Esophagus (tissue), 2 donors: ENCODE data around the gene CD33. TPM values are rescaled to one million over a fixed set of nuclear protein-coding genes. Genes with fewer than 3 reads are reported as not detected.

Source experiments
- H3K27ac ChIP-seq, 2 donors: one replicate each; pipeline ENCODE4 v1.5.1; 2013; ENCODE audit warnings: low read depth in 2 of 2, mild to moderate bottlenecking in 2 of 2, inconsistent platforms in 1 of 2, low read length in 1 of 2, moderate library complexity in 1 of 2
- H3K27me3 ChIP-seq, 2 donors: one replicate each; pipeline ENCODE4 v1.6.1; 2013; ENCODE audit warnings: low read length in 2 of 2, control low read depth in 1 of 2, mild to moderate bottlenecking in 1 of 2; ENCODE audit not compliant: insufficient read depth in 2 of 2, control insufficient read depth in 1 of 2
- H3K36me3 ChIP-seq, 2 donors: one replicate each; pipeline ENCODE4 v1.6.1; 2013; ENCODE audit warnings: low read length in 1 of 2; ENCODE audit not compliant: control insufficient read depth in 2 of 2, insufficient read depth in 2 of 2
- H3K4me1 ChIP-seq, 2 donors: one replicate each; pipeline ENCODE4 v1.6.1; 2013; ENCODE audit warnings: low read length in 1 of 2; ENCODE audit not compliant: control insufficient read depth in 2 of 2, insufficient read depth in 2 of 2
- H3K4me3 ChIP-seq, 2 donors: one replicate each; pipeline ENCODE4 v1.5.1; 2013; ENCODE audit warnings: low read length in 2 of 2, mild to moderate bottlenecking in 2 of 2, low read depth in 1 of 2, moderate library complexity in 1 of 2
- H3K9me3 ChIP-seq, 2 donors: one replicate each; pipeline ENCODE4 v1.6.1; 2013; ENCODE audit warnings: mild to moderate bottlenecking in 2 of 2, low read depth in 1 of 2, low read length in 1 of 2, moderate library complexity in 1 of 2; ENCODE audit not compliant: control insufficient read depth in 2 of 2, insufficient read depth in 1 of 2
- WGBS, 2 donors: extraction: QIAGEN DNeasy Blood & Tissue Kit; methylation state at CpG; one replicate each; pipeline ENCODE4 v1.1.7; 2013; 5-methylcytosine and 5-hydroxymethylcytosine counted together
- polyA plus RNA-seq, 2 donors: library from polyadenylated mRNA; stranded (reverse); fragments of 200-250 nt; gene quantifications; one replicate each; pipeline ENCODE4 v1.2.3, GENCODE V29; 2013
- donor health status: healthy with polysubstance abuse.
- donor health status: Bipolar disorder and iron deficiency.

Gene CD33
- polyA plus RNA-seq, 2 donors = 0.66 to 0.69 TPM

- no peaks in the 10 kb centered on the region for H3K4me1 ChIP-seq
- no peak overlapping the region for H3K27ac ChIP-seq
- H3K27me3 ChIP-seq = peaks cover 0 to 3% of the 10 kb centered on the region in 2 donors
- WGBS, 2 donors = 75 to 80% methylated on average over 8 of the region's 8 CpGs
- no peaks in the 10 kb centered on the region for H3K36me3 ChIP-seq
- peaks cover 0 to 2% of the 10 kb centered on the region in 2 donors for H3K9me3 ChIP-seq
- no peak overlapping the region for H3K4me3 ChIP-seq
These were observed 49.3 kb downstream of the CD33 start for GRCh38 chr19:51274049-51274770.

- Histone ChIP-seq H3K27me3 (peaks cover 0 to 6% of the 10 kb centered on the region in 2 donors), H3K4me3 (no peak overlapping the region), H3K27ac (no peak overlapping the region), H3K4me1 (no peaks in the 10 kb centered on the region), H3K9me3 (peaks cover 2 to 3% of the 10 kb centered on the region in 2 donors), H3K36me3 (no peaks in the 10 kb centered on the region)
- WGBS, 2 donors = 68% methylated on average over 3 of the region's 3 CpGs
These were observed 52.2 kb downstream of the CD33 start for GRCh38 chr19:51277112-51277511.

GRCh38 chr19:51282335-51282734 is 57.5 kb downstream of the CD33 start:
- Histone ChIP-seq H3K36me3 (no peaks in the 10 kb centered on the region), H3K9me3 (peaks cover 3 to 4% of the 10 kb centered on the region in 2 donors), H3K4me1 (no peaks in the 10 kb centered on the region), H3K27ac (no peak overlapping the region), H3K4me3 (no peak overlapping the region), H3K27me3 (peaks cover 0 to 6% of the 10 kb centered on the region in 2 donors)
- WGBS, 2 donors = 79 to 82% methylated on average over 4 of the region's 4 CpGs

- no peak overlapping the region for H3K4me3 ChIP-seq
- H3K27ac ChIP-seq = no peak overlapping the region
- no peaks in the 10 kb centered on the region for H3K36me3 ChIP-seq
- no peaks in the 10 kb centered on the region for H3K4me1 ChIP-seq
- H3K27me3 ChIP-seq = no peaks in the 10 kb centered on the region
- 66 to 76% methylated on average over 3 of the region's 3 CpGs for WGBS, 2 donors
- peaks cover 2 to 3% of the 10 kb centered on the region in 2 donors for H3K9me3 ChIP-seq
These were observed 60.8 kb downstream of the CD33 start for GRCh38 chr19:51285682-51286081.

Other genes starting within 250 kb of the CD33 start
- 10 to 100 TPM; 36.4 to 96.4 TPM for gene KLK7, start 241.2 kb upstream of the CD33 start, polyA plus RNA-seq
- gene KLK8, start 223.5 kb upstream of the CD33 start, polyA plus RNA-seq = 100 to 1,000 TPM; 226 to 261 TPM
- gene KLK10, start 205.4 kb upstream of the CD33 start, polyA plus RNA-seq = 100 to 1,000 TPM; 223 to 304 TPM
- 100 to 1,000 TPM; 168 to 345 TPM for gene KLK11, start 198.5 kb upstream of the CD33 start, polyA plus RNA-seq
- 100 to 1,000 TPM in 1 of 2 donors, 10 to 100 TPM in 1; 12.4 to 427 TPM for gene KLK12, start 190.1 kb upstream of the CD33 start, polyA plus RNA-seq
- gene KLK13, start 160.0 kb upstream of the CD33 start, polyA plus RNA-seq = 1,000 to 10,000 TPM in 1 of 2 donors, 100 to 1,000 TPM in 1; 406 to 1,038 TPM
- gene KLK14, start 142.2 kb upstream of the CD33 start, polyA plus RNA-seq = under 1 TPM; 0.09 to 0.31 TPM
- gene CTU1, start 116.7 kb upstream of the CD33 start, polyA plus RNA-seq = 1 to 10 TPM; 3.3 TPM
- under 1 TPM; 0.26 to 0.28 TPM for gene SIGLEC9, start 100.2 kb upstream of the CD33 start, polyA plus RNA-seq
- under 1 TPM; 0.12 to 0.18 TPM for gene SIGLEC7, start 82.8 kb upstream of the CD33 start, polyA plus RNA-seq
- not detected for gene SIGLECL1, start 26.0 kb downstream of the CD33 start, polyA plus RNA-seq
- gene IGLON5, start 86.6 kb downstream of the CD33 start, polyA plus RNA-seq = under 1 TPM; 0.15 to 0.22 TPM
- 100 to 1,000 TPM; 122 to 227 TPM for gene VSIG10L, start 117.1 kb downstream of the CD33 start, polyA plus RNA-seq
- gene ETFB, start 141.3 kb downstream of the CD33 start, polyA plus RNA-seq = 100 to 1,000 TPM; 127 to 181 TPM
- gene CLDND2, start 143.9 kb downstream of the CD33 start, polyA plus RNA-seq = under 1 TPM; 0.37 to 0.39 TPM
- gene NKG7, start 147.6 kb downstream of the CD33 start, polyA plus RNA-seq = 1 to 10 TPM; 1.0 to 3.2 TPM
- gene LIM2, start 162.9 kb downstream of the CD33 start, polyA plus RNA-seq = not detected
- not detected for gene C19orf84, start 165.5 kb downstream of the CD33 start, polyA plus RNA-seq
- gene SIGLEC10, start 192.6 kb downstream of the CD33 start, polyA plus RNA-seq = under 1 TPM; 0.65 to 0.79 TPM
- gene SIGLEC8, start 233.4 kb downstream of the CD33 start, polyA plus RNA-seq = under 1 TPM; 0.04 to 0.16 TPM